Panc1 (cell line): ENCODE measurements around the gene RFFL. TPM values are rescaled to one million over a fixed set of nuclear protein-coding genes. Genes with fewer than 3 reads are reported as not detected.
A peak's percentile ranks its signal among the peaks of the same experiment; 100 is the strongest.

Source experiments
- ATAC-seq: fragments of 200-7000 bp; cut with Tn5 transposase; 2 replicates; pipeline ENCODE4 v1.9.1; 2020; ENCODE audit warnings: mild to moderate bottlenecking, moderate library complexity
- BruUV-seq: library from RNA; stranded (reverse); fragments of 400-500 nt; replicated peaks from 2 replicates; lab custom pipeline; 2021; lab: Mats Ljungman, UMichigan
- CTCF ChIA-PET: fragments of 300-600 bp; sonication (Branson Sonifier 250); formaldehyde crosslinking; loops from one replicate; lab custom pipeline; 2022; ENCODE audit warnings: antibody characterized with exemption; lab: Charles Lee
- POLR2A ChIA-PET: fragments of 300-600 bp; sonication (Branson Sonifier 250); formaldehyde crosslinking; loops from one replicate; lab custom pipeline; 2022; ENCODE audit warnings: antibody characterized with exemption; lab: Charles Lee
- DNase-seq: peaks from one replicate; pipeline ENCODE4 v3.0.0-alpha.2; 2010; ENCODE audit warnings: low read depth, low spot score
- H3K27ac ChIP-seq: 2 replicates; pipeline ENCODE4 v1.5.1; 2011; ENCODE audit warnings: mild to moderate bottlenecking, low read length, inconsistent platforms
- H3K27me3 ChIP-seq: fragments of 200-500 bp; sonication (Bioruptor generic); 2 replicates; pipeline ENCODE4 v1.6.0; 2014; ENCODE audit warnings: low read length, inconsistent platforms; ENCODE audit not compliant: control insufficient read depth, insufficient read depth
- H3K36me3 ChIP-seq: fragments of 200-500 bp; sonication (Bioruptor generic); 2 replicates; pipeline ENCODE4 v1.5.1; 2014; ENCODE audit warnings: inconsistent platforms, mild to moderate bottlenecking, low read length, moderate library complexity; ENCODE audit not compliant: control insufficient read depth, insufficient read depth
- H3K4me1 ChIP-seq: 2 replicates; pipeline ENCODE4 v1.5.1; 2011; ENCODE audit warnings: inconsistent platforms, mild to moderate bottlenecking, low read length, moderate library complexity; ENCODE audit not compliant: control insufficient read depth, insufficient read depth
- H3K4me3 ChIP-seq, 2 experiments: 2 replicates each; pipeline ENCODE4 v1.5.1; 2011 to 2012; ENCODE audit warnings: low read depth in 2 of 2, low read length in 2 of 2, mild to moderate bottlenecking in 2 of 2, inconsistent platforms in 1 of 2, moderate library complexity in 1 of 2
- H3K9me3 ChIP-seq: fragments of 200-500 bp; sonication (Bioruptor generic); 2 replicates; pipeline ENCODE4 v1.5.1; 2014; ENCODE audit warnings: low read depth, mild to moderate bottlenecking, inconsistent platforms, low read length, moderate library complexity; ENCODE audit not compliant: control insufficient read depth, insufficient read depth
- POLR2AphosphoS5 ChIP-seq: IDR thresholded peaks from 2 replicates; pipeline ENCODE4 v1.6.1; 2012; ENCODE audit warnings: mild to moderate bottlenecking, low read depth, low read length, moderate library complexity
- SIN3A ChIP-seq: IDR thresholded peaks from 2 replicates; pipeline ENCODE4 v1.6.1; 2012; ENCODE audit warnings: low read depth, mild to moderate bottlenecking, low read length, moderate library complexity, borderline replicate concordance; ENCODE audit not compliant: insufficient read depth
- TCF7L2 ChIP-seq: IDR thresholded peaks from 2 replicates; pipeline ENCODE4 v1.6.1; 2011; ENCODE audit warnings: mild to moderate bottlenecking, low read depth, low read length, inconsistent platforms
- in situ Hi-C: cut with HindIII; loops from 2 replicates; pipeline ENCODE4 v1.10.0; 2016; ENCODE audit warnings: low sequenced_read_pairs, low pct_unique_long_range_greater_than_20kb
- intact Hi-C: fragments of 100-400 bp; cut with micrococcal nuclease; formaldehyde crosslinking; loops from one replicate; pipeline ENCODE4 v1.10.0; 2022; ENCODE audit not compliant: unreplicated experiment
- total RNA-seq: library from RNA; stranded (reverse); gene quantifications from one replicate; pipeline ENCODE4 v1.2.1, GENCODE V29; 2021; ENCODE audit not compliant: unreplicated experiment
- TF ChIP-seq, protein P1 (sequence below): fragments of 450-650 bp; IDR thresholded peaks from 2 replicates; pipeline ENCODE4 v1.5.1; 2017; ENCODE audit warnings: mild to moderate bottlenecking
- TF ChIP-seq, protein P2 (sequence below), 2 experiments: IDR thresholded peaks; 2 replicates each; pipeline ENCODE4 v1.6.1; 2011 to 2012; ENCODE audit warnings: low read depth in 2 of 2, control low read depth in 1 of 2, low read length in 1 of 2, mild to moderate bottlenecking in 1 of 2, moderate library complexity in 1 of 2; ENCODE audit not compliant: insufficient read depth in 1 of 2

RFFL gene
- total RNA-seq, 1 experiment from 2014 or later: 38.4 TPM

DNA sequence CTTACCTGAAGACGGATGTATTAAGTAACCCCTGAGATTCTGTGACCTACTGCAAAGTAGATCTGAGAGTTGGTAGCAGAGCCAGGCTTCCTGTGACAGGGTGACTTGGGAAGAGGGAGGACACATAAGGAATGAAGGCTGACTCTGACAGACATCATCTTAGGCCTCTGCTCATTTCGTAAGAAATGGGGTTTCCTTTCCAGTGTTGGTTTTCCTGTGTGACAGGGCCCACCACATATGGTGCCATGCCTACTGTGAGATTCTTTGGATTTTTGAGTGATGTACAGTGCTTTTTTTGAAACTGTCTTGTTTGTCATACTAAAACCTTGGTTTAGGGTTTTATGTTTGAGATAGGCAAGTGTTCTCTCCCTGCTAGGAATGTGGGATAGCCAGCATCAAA lies 70.5 kb downstream of the RFFL start:
- H3K27ac ChIP-seq: no peak overlapping the region
- TF ChIP-seq POLR2AphosphoS5: no peak
- TF ChIP-seq TCF7L2: no peak
- no peak for TF ChIP-seq SIN3A
- TF ChIP-seq, protein P1, sequence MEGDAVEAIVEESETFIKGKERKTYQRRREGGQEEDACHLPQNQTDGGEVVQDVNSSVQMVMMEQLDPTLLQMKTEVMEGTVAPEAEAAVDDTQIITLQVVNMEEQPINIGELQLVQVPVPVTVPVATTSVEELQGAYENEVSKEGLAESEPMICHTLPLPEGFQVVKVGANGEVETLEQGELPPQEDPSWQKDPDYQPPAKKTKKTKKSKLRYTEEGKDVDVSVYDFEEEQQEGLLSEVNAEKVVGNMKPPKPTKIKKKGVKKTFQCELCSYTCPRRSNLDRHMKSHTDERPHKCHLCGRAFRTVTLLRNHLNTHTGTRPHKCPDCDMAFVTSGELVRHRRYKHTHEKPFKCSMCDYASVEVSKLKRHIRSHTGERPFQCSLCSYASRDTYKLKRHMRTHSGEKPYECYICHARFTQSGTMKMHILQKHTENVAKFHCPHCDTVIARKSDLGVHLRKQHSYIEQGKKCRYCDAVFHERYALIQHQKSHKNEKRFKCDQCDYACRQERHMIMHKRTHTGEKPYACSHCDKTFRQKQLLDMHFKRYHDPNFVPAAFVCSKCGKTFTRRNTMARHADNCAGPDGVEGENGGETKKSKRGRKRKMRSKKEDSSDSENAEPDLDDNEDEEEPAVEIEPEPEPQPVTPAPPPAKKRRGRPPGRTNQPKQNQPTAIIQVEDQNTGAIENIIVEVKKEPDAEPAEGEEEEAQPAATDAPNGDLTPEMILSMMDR: no peak
- TF ChIP-seq, protein P2, sequence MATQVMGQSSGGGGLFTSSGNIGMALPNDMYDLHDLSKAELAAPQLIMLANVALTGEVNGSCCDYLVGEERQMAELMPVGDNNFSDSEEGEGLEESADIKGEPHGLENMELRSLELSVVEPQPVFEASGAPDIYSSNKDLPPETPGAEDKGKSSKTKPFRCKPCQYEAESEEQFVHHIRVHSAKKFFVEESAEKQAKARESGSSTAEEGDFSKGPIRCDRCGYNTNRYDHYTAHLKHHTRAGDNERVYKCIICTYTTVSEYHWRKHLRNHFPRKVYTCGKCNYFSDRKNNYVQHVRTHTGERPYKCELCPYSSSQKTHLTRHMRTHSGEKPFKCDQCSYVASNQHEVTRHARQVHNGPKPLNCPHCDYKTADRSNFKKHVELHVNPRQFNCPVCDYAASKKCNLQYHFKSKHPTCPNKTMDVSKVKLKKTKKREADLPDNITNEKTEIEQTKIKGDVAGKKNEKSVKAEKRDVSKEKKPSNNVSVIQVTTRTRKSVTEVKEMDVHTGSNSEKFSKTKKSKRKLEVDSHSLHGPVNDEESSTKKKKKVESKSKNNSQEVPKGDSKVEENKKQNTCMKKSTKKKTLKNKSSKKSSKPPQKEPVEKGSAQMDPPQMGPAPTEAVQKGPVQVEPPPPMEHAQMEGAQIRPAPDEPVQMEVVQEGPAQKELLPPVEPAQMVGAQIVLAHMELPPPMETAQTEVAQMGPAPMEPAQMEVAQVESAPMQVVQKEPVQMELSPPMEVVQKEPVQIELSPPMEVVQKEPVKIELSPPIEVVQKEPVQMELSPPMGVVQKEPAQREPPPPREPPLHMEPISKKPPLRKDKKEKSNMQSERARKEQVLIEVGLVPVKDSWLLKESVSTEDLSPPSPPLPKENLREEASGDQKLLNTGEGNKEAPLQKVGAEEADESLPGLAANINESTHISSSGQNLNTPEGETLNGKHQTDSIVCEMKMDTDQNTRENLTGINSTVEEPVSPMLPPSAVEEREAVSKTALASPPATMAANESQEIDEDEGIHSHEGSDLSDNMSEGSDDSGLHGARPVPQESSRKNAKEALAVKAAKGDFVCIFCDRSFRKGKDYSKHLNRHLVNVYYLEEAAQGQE (IDR thresholded peaks at IDR 0.05; ENCODE audit: insufficient read depth in 1 of 2, low read depth in 2 of 2, low read length in 1 of 2): no peak
- in situ Hi-C loops (no loop called here), intact Hi-C loops (no loop called here)
- H3K27me3 ChIP-seq: no peaks in the 10 kb centered on the region
- H3K9me3 ChIP-seq: no peaks in the 10 kb centered on the region
- POLR2A ChIA-PET: no interaction called here
- H3K4me1 ChIP-seq: no peaks in the 10 kb centered on the region
- DNase-seq: no peak
- no peak for ATAC-seq
- BruUV-seq: TSS peak; percentile 6
- H3K4me3 ChIP-seq: no peak overlapping the region
- peaks cover 11% of the 10 kb centered on the region for H3K36me3 ChIP-seq
- CTCF ChIA-PET: interaction anchor here (0.5 kb wide), 1 partner anchor 11 kb away, joined by 5 read pairs; no protein-coding TSS in a partner anchor

DNA sequence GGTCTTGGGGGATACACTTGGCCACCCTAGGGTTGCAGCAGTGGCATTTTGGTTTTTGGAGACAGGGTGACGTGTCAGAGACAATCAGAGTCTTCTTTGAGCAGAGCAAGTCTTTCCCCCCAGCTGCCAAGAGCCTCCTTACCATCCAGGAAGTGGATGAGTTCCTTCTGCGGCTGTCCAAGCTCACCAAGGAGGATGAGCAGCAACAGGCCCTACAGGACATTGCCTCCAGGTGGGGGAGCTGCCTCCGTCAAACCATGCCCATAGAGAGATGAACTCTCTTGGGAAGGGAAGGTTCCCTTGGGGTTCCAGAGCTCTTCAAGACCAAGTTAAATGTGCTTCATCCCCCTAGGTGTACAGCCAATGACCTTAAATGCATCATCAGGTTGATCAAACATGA lies 71.9 kb downstream of the RFFL start:
- H3K27me3 ChIP-seq: no peaks in the 10 kb centered on the region
- intact Hi-C loops (no loop called here), in situ Hi-C loops (no loop called here)
- BruUV-seq: no TSS peak
- no peak for TF ChIP-seq TCF7L2
- no peak for ATAC-seq
- peaks cover 8% of the 10 kb centered on the region for H3K36me3 ChIP-seq
- H3K4me1 ChIP-seq: no peaks in the 10 kb centered on the region
- CTCF ChIA-PET: no interaction called here
- H3K27ac ChIP-seq: no peak overlapping the region
- POLR2A ChIA-PET: no interaction called here
- H3K4me3 ChIP-seq: no peak overlapping the region
- DNase-seq: no peak
- H3K9me3 ChIP-seq: no peaks in the 10 kb centered on the region

DNA sequence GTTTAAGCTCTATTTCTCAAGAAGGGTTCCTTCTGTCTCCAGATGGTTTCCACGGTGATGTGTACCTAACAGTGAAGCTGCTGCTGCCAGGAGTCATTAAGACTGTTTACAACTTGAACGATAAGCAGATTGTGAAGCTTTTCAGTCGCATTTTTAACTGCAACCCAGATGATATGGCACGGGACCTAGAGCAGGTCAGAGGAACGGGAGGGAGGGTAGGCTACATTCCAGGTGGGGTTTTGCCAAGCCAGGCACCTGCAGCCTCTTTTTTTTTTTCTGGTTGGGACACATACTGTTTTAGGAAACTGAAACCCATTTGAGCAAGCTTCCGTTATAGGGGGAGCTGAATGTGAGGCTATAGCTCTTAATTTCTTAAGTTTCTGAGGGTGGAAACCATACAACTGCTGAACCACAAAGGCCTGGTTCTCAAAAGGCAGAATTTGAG lies 72.6 kb downstream of the RFFL start:
- H3K36me3 ChIP-seq: peaks cover 8% of the 10 kb centered on the region
- H3K9me3 ChIP-seq: no peaks in the 10 kb centered on the region
- no peaks in the 10 kb centered on the region for H3K27me3 ChIP-seq
- intact Hi-C loops: no loop called here
- ChIA-PET POLR2A (interaction anchor here (0.6 kb wide), 2 partner anchors 10 to 221 kb away, joined by 3 to 6 read pairs; partner anchors contain the start of gene LIG3), CTCF (no interaction called here)
- ATAC-seq (no peak), DNase-seq (no peak)
- BruUV-seq: no TSS peak
- H3K4me3 ChIP-seq: no peak overlapping the region
- H3K4me1 ChIP-seq: no peaks in the 10 kb centered on the region
- no peak for TF ChIP-seq TCF7L2
- no peak for TF ChIP-seq SIN3A
- TF ChIP-seq, protein P1: no peak
- TF ChIP-seq, protein P2 (IDR thresholded peaks at IDR 0.05; ENCODE audit: insufficient read depth in 1 of 2, low read depth in 2 of 2, low read length in 1 of 2): no peak
- TF ChIP-seq POLR2AphosphoS5: no peak
- in situ Hi-C loops: no loop called here
- H3K27ac ChIP-seq: no peak overlapping the region
